Liver (tissue), 3 donors: ENCODE measurements around the gene ATP6V1G3.

Source experiments
- EGR1 ChIP-seq, 2 donors: IDR thresholded peaks; 2 replicates each; pipeline ENCODE4 v1.6.1; 2016 to 2018; ENCODE audit warnings: antibody characterized with exemption in 2 of 2, low read depth in 2 of 2
- HNF4A ChIP-seq, 2 donors: conservative IDR thresholded peaks; 2 replicates each; pipeline ENCODE4 v1.6.1; 2016; ENCODE audit warnings: antibody characterized with exemption in 2 of 2, mild to moderate bottlenecking in 2 of 2
- JUND ChIP-seq, 2 donors: IDR thresholded peaks; 2 replicates each; pipeline ENCODE4 v1.6.1; 2016; ENCODE audit warnings: antibody characterized with exemption in 2 of 2
- TAF1 ChIP-seq: conservative IDR thresholded peaks from 2 replicates; pipeline ENCODE4 v1.6.1; 2016; ENCODE audit warnings: antibody characterized with exemption, mild to moderate bottlenecking
- TF ChIP-seq, protein P1 (sequence below): fragments of 150-350 bp; IDR thresholded peaks from 2 replicates; pipeline ENCODE4 v1.5.1; 2017; ENCODE audit warnings: improper control_type of control experiment, low read depth, low read length; ENCODE audit not compliant: missing input control
- TF ChIP-seq, protein P2 (sequence below): IDR thresholded peaks from 2 replicates; pipeline ENCODE4 v1.6.1; 2016; ENCODE audit warnings: antibody characterized with exemption, mild to moderate bottlenecking
- TF ChIP-seq, protein P3 (sequence below): IDR thresholded peaks from 2 replicates; pipeline ENCODE4 v1.6.1; 2016; ENCODE audit warnings: antibody characterized with exemption
- donor health status: healthy.
- donor health status: healthy.

- TF ChIP-seq, protein P1, sequence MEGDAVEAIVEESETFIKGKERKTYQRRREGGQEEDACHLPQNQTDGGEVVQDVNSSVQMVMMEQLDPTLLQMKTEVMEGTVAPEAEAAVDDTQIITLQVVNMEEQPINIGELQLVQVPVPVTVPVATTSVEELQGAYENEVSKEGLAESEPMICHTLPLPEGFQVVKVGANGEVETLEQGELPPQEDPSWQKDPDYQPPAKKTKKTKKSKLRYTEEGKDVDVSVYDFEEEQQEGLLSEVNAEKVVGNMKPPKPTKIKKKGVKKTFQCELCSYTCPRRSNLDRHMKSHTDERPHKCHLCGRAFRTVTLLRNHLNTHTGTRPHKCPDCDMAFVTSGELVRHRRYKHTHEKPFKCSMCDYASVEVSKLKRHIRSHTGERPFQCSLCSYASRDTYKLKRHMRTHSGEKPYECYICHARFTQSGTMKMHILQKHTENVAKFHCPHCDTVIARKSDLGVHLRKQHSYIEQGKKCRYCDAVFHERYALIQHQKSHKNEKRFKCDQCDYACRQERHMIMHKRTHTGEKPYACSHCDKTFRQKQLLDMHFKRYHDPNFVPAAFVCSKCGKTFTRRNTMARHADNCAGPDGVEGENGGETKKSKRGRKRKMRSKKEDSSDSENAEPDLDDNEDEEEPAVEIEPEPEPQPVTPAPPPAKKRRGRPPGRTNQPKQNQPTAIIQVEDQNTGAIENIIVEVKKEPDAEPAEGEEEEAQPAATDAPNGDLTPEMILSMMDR: no peak
- TF ChIP-seq, protein P2, sequence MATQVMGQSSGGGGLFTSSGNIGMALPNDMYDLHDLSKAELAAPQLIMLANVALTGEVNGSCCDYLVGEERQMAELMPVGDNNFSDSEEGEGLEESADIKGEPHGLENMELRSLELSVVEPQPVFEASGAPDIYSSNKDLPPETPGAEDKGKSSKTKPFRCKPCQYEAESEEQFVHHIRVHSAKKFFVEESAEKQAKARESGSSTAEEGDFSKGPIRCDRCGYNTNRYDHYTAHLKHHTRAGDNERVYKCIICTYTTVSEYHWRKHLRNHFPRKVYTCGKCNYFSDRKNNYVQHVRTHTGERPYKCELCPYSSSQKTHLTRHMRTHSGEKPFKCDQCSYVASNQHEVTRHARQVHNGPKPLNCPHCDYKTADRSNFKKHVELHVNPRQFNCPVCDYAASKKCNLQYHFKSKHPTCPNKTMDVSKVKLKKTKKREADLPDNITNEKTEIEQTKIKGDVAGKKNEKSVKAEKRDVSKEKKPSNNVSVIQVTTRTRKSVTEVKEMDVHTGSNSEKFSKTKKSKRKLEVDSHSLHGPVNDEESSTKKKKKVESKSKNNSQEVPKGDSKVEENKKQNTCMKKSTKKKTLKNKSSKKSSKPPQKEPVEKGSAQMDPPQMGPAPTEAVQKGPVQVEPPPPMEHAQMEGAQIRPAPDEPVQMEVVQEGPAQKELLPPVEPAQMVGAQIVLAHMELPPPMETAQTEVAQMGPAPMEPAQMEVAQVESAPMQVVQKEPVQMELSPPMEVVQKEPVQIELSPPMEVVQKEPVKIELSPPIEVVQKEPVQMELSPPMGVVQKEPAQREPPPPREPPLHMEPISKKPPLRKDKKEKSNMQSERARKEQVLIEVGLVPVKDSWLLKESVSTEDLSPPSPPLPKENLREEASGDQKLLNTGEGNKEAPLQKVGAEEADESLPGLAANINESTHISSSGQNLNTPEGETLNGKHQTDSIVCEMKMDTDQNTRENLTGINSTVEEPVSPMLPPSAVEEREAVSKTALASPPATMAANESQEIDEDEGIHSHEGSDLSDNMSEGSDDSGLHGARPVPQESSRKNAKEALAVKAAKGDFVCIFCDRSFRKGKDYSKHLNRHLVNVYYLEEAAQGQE: no peak
- TF ChIP-seq, protein P3, sequence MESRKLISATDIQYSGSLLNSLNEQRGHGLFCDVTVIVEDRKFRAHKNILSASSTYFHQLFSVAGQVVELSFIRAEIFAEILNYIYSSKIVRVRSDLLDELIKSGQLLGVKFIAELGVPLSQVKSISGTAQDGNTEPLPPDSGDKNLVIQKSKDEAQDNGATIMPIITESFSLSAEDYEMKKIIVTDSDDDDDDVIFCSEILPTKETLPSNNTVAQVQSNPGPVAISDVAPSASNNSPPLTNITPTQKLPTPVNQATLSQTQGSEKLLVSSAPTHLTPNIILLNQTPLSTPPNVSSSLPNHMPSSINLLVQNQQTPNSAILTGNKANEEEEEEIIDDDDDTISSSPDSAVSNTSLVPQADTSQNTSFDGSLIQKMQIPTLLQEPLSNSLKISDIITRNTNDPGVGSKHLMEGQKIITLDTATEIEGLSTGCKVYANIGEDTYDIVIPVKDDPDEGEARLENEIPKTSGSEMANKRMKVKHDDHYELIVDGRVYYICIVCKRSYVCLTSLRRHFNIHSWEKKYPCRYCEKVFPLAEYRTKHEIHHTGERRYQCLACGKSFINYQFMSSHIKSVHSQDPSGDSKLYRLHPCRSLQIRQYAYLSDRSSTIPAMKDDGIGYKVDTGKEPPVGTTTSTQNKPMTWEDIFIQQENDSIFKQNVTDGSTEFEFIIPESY: no peak
- no peak for TF ChIP-seq HNF4A (conservative IDR thresholded peaks at IDR 0.05)
- no peak for TF ChIP-seq EGR1 (IDR thresholded peaks at IDR 0.05; ENCODE audit: low read depth in 2 of 2)
- TF ChIP-seq TAF1: no peak
- TF ChIP-seq JUND (IDR thresholded peaks at IDR 0.05): no peak
Measured at GRCh38 chr1:198492872-198493271, 47.6 kb downstream of the ATP6V1G3 start.
